H1 (cell line): ENCODE results near the gene AKT1. TPM values are rescaled to one million over a fixed set of nuclear protein-coding genes. Genes with fewer than 3 reads are reported as not detected.

Experiments
- CHD1 ChIP-seq: IDR thresholded peaks from 2 replicates; pipeline ENCODE4 v1.6.1; 2012; ENCODE audit warnings: low read depth, low read length, improper control_type of control experiment
- RAD21 ChIP-seq, 2 experiments: IDR thresholded peaks in 1 of 2; conservative IDR thresholded peaks in 1 of 2; 2 replicates each; pipeline ENCODE4 v1.6.1; 2011; ENCODE audit warnings: low read depth in 2 of 2, low read length in 2 of 2, improper control_type of control experiment in 1 of 2, inconsistent platforms in 1 of 2, mild to moderate bottlenecking in 1 of 2, moderate library complexity in 1 of 2
- polyA plus RNA-seq, 7 experiments: library from polyadenylated mRNA; depleted of rRNA in 3 of 7; stranded (reverse) in 5 of 7; unstranded in 2 of 7; fragments of >200 nt in 5 of 7; fragments of 200-250 nt in 2 of 7; gene quantifications; 1 replicate in 5 of 7; 2 replicates in 1 of 7; 4 replicates in 1 of 7; pipeline versions ENCODE4 v1.2.1 to v1.2.3, GENCODE V29; 2011 to 2013; ENCODE audit warnings: missing spikeins in 2 of 7, mixed read lengths in 2 of 7
- total RNA-seq: library from RNA; stranded (reverse); fragmentation: NEBNext Ultra II Directional; extraction: Animal tissue kit (Norgen Biotek cat#: 25700); gene quantifications from 2 replicates; pipeline ENCODE4 v1.2.1, GENCODE V29; 2021
- TF ChIP-seq, protein P1 (sequence below): fragments of 300-600 bp; sonication (generic); IDR thresholded peaks from 2 replicates; pipeline ENCODE4 v1.7.1; 2012; ENCODE audit warnings: low read length, moderate library complexity, mild to moderate bottlenecking, inconsistent platforms; ENCODE audit not compliant: insufficient replicate concordance

AKT1 gene
- total and polyA plus RNA-seq, 2 of the 8 experiments (the other 6 are each of a cell fraction or from before 2014, with no cell fraction given): 68.1 to 71.5 TPM

DNA sequence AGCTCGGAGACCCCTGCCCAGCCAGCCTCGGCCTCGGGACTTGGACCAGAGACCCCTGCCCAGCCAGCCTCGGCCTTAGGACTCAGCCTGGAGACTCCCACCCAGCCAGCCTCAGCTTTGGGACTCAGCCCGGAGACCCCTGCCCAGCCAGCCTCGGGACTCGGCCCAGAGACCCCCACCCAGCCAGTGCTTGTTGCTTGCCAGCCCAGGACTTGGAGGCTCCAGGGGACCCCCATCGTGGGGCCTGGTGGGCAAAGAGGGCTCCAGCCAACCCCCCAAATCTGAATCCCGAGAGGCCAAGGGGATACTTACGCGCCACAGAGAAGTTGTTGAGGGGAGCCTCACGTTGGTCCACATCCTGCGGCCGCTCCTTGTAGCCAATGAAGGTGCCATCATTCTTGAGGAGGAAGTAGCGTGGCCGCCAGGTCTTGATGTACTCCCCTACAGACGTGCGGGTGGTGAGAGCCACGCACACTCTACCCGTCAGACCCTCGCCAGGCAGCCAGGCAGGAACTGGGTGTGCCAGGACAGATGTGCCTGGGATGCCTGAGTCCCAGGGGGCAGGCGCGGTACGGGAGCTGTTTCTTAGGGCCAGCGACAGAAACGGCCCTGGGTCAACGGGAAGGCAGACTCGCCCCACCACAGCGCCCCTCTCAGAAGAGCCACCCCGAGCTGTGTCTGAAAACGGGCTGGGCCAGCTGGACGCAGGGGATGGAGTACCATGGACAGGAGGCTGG is 15.6 kb downstream of the AKT1 start (continued):
- TF ChIP-seq, protein P1, sequence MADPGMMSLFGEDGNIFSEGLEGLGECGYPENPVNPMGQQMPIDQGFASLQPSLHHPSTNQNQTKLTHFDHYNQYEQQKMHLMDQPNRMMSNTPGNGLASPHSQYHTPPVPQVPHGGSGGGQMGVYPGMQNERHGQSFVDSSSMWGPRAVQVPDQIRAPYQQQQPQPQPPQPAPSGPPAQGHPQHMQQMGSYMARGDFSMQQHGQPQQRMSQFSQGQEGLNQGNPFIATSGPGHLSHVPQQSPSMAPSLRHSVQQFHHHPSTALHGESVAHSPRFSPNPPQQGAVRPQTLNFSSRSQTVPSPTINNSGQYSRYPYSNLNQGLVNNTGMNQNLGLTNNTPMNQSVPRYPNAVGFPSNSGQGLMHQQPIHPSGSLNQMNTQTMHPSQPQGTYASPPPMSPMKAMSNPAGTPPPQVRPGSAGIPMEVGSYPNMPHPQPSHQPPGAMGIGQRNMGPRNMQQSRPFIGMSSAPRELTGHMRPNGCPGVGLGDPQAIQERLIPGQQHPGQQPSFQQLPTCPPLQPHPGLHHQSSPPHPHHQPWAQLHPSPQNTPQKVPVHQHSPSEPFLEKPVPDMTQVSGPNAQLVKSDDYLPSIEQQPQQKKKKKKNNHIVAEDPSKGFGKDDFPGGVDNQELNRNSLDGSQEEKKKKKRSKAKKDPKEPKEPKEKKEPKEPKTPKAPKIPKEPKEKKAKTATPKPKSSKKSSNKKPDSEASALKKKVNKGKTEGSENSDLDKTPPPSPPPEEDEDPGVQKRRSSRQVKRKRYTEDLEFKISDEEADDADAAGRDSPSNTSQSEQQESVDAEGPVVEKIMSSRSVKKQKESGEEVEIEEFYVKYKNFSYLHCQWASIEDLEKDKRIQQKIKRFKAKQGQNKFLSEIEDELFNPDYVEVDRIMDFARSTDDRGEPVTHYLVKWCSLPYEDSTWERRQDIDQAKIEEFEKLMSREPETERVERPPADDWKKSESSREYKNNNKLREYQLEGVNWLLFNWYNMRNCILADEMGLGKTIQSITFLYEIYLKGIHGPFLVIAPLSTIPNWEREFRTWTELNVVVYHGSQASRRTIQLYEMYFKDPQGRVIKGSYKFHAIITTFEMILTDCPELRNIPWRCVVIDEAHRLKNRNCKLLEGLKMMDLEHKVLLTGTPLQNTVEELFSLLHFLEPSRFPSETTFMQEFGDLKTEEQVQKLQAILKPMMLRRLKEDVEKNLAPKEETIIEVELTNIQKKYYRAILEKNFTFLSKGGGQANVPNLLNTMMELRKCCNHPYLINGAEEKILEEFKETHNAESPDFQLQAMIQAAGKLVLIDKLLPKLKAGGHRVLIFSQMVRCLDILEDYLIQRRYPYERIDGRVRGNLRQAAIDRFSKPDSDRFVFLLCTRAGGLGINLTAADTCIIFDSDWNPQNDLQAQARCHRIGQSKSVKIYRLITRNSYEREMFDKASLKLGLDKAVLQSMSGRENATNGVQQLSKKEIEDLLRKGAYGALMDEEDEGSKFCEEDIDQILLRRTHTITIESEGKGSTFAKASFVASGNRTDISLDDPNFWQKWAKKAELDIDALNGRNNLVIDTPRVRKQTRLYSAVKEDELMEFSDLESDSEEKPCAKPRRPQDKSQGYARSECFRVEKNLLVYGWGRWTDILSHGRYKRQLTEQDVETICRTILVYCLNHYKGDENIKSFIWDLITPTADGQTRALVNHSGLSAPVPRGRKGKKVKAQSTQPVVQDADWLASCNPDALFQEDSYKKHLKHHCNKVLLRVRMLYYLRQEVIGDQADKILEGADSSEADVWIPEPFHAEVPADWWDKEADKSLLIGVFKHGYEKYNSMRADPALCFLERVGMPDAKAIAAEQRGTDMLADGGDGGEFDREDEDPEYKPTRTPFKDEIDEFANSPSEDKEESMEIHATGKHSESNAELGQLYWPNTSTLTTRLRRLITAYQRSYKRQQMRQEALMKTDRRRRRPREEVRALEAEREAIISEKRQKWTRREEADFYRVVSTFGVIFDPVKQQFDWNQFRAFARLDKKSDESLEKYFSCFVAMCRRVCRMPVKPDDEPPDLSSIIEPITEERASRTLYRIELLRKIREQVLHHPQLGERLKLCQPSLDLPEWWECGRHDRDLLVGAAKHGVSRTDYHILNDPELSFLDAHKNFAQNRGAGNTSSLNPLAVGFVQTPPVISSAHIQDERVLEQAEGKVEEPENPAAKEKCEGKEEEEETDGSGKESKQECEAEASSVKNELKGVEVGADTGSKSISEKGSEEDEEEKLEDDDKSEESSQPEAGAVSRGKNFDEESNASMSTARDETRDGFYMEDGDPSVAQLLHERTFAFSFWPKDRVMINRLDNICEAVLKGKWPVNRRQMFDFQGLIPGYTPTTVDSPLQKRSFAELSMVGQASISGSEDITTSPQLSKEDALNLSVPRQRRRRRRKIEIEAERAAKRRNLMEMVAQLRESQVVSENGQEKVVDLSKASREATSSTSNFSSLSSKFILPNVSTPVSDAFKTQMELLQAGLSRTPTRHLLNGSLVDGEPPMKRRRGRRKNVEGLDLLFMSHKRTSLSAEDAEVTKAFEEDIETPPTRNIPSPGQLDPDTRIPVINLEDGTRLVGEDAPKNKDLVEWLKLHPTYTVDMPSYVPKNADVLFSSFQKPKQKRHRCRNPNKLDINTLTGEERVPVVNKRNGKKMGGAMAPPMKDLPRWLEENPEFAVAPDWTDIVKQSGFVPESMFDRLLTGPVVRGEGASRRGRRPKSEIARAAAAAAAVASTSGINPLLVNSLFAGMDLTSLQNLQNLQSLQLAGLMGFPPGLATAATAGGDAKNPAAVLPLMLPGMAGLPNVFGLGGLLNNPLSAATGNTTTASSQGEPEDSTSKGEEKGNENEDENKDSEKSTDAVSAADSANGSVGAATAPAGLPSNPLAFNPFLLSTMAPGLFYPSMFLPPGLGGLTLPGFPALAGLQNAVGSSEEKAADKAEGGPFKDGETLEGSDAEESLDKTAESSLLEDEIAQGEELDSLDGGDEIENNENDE: no peak
- TF ChIP-seq RAD21 (IDR thresholded peaks at IDR 0.05 in 1 of 2, conservative IDR thresholded peaks at IDR 0.05 in 1 of 2; ENCODE audit: low read depth in 2 of 2, low read length in 2 of 2) (no peak), CHD1 (no peak)
